Lower leg skin (tissue), 4 donors: ENCODE results near the gene SLC22A23. TPM values are rescaled to one million over a fixed set of nuclear protein-coding genes. Genes with fewer than 3 reads are reported as not detected.

Experiments
- DNase-seq, 2 donors: peaks; one replicate each; pipeline ENCODE4 v3.0.0-alpha.2; 2019; ENCODE audit warnings: low spot score in 2 of 2
- H3K4me3 ChIP-seq: fragments of 200-600 bp; sonication (generic); 2 replicates; pipeline ENCODE4 v1.5.1; 2017; ENCODE audit warnings: mild to moderate bottlenecking, low read depth; ENCODE audit not compliant: poor library complexity, severe bottlenecking
- POLR2A ChIP-seq, 2 donors: fragments of 450-650 bp; IDR thresholded peaks; one replicate each; pipeline ENCODE4 v1.6.1; 2016 to 2017; ENCODE audit warnings: antibody characterized with exemption in 2 of 2, mild to moderate bottlenecking in 1 of 2, moderate library complexity in 1 of 2
- WGBS, 2 donors: methylation state at CpG; one replicate each; pipeline ENCODE4 v1.1.5; 2018; 5-methylcytosine and 5-hydroxymethylcytosine counted together
- intact Hi-C: fragments of 100-400 bp; cut with DNase I; formaldehyde crosslinking; loops from one replicate; pipeline ENCODE4 v1.15.0; 2023; ENCODE audit warnings: low total_unique reads
- total RNA-seq, 4 donors: library from RNA; depleted of rRNA; stranded (reverse); fragments of >200 nt; gene quantifications; one replicate each; pipeline ENCODE4 v1.1.0, GENCODE V29; 2016
- TF ChIP-seq, protein P1 (sequence below), 3 donors: fragments of 450-650 bp; IDR thresholded peaks; one replicate each; pipeline ENCODE4 v1.5.1; 2016; ENCODE audit warnings: antibody characterized with exemption in 3 of 3, mild to moderate bottlenecking in 3 of 3, moderate library complexity in 2 of 3

Gene SLC22A23
- total RNA-seq, 4 donors from 2014 or later, result 29.2 to 50.7 (median 43.2) TPM

DNA sequence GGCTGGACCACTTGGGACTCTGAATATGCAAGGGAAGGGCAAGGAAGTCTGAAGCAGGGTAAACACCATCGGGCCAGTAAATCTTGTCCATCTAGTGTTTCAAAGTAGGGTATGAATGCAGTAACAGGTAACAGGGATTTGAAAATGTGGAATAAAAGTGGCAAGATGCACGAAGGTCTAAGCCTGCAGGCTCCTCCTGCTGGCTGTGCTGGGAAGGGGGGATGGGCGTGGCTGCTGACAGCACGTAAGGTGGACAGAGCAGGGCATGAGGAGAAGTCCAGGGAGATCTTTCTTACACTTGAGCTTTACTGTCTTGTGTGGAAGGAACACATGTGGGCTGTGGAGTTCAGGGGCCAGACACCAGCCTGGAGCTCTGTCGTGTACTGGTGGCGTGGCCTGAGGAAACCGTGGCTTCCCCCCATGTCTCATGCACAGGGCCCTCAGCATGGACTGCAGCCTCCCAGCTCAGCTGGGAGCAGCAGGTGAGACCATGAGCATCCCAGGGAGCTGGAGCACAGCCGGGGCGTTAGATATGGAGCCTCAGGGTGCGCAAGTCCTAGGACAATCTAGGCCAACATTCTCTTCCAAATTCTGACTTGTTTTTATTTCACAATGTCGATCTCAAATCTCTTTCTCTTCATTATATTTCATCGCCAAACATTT lies 84.5 kb downstream of the SLC22A23 start:
- intact Hi-C loops, result no loop called here
- WGBS, 2 donors, result 83 to 88% methylated on average over 12 of the region's 12 CpGs
- no peak for TF ChIP-seq POLR2A (IDR thresholded peaks at IDR 0.05)
- TF ChIP-seq, protein P1, sequence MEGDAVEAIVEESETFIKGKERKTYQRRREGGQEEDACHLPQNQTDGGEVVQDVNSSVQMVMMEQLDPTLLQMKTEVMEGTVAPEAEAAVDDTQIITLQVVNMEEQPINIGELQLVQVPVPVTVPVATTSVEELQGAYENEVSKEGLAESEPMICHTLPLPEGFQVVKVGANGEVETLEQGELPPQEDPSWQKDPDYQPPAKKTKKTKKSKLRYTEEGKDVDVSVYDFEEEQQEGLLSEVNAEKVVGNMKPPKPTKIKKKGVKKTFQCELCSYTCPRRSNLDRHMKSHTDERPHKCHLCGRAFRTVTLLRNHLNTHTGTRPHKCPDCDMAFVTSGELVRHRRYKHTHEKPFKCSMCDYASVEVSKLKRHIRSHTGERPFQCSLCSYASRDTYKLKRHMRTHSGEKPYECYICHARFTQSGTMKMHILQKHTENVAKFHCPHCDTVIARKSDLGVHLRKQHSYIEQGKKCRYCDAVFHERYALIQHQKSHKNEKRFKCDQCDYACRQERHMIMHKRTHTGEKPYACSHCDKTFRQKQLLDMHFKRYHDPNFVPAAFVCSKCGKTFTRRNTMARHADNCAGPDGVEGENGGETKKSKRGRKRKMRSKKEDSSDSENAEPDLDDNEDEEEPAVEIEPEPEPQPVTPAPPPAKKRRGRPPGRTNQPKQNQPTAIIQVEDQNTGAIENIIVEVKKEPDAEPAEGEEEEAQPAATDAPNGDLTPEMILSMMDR (IDR thresholded peaks at IDR 0.05), result no peak
- no peak overlapping the region for H3K4me3 ChIP-seq
- DNase-seq, result no peak

DNA sequence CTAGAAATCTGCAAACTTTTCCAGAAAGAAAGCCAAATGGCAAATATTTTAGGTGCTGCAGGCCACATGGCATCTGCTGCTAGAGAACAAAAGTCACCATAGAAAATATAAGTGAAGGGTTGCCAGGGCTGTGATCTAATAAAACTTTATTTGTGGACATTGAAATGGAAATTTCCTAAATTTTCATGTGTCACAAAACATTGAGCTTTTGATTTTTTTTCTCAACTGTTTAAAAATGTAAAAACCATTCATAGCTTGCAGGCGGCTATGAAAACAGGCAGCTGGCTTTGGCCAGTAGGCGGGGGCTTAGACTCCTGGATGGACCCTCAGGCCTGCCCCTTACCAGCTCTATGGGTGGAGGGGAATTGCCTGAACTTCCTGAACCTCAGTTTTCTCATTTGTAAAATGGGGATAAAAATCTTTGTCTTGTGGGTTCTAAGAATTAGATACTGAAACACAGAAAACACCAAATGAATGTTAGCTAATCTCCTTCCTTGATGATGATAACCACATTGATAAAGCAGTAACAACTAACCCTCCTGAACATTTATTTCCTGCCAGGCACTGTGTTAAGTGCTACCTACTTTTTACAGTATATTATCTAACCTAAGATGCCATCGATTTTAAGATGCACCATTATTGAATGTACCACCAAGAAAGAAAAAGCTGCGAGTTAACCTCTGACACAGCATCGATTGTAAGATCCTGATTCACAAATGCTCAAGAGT lies 85.5 kb downstream of the SLC22A23 start:
- WGBS, 2 donors, result 90 to 94% methylated on average over 5 of the region's 5 CpGs
- DNase-seq, result no peak
- intact Hi-C loops, result no loop called here
- no peak for TF ChIP-seq POLR2A (IDR thresholded peaks at IDR 0.05)
- TF ChIP-seq, protein P1 (IDR thresholded peaks at IDR 0.05), result no peak
- no peak overlapping the region for H3K4me3 ChIP-seq

DNA sequence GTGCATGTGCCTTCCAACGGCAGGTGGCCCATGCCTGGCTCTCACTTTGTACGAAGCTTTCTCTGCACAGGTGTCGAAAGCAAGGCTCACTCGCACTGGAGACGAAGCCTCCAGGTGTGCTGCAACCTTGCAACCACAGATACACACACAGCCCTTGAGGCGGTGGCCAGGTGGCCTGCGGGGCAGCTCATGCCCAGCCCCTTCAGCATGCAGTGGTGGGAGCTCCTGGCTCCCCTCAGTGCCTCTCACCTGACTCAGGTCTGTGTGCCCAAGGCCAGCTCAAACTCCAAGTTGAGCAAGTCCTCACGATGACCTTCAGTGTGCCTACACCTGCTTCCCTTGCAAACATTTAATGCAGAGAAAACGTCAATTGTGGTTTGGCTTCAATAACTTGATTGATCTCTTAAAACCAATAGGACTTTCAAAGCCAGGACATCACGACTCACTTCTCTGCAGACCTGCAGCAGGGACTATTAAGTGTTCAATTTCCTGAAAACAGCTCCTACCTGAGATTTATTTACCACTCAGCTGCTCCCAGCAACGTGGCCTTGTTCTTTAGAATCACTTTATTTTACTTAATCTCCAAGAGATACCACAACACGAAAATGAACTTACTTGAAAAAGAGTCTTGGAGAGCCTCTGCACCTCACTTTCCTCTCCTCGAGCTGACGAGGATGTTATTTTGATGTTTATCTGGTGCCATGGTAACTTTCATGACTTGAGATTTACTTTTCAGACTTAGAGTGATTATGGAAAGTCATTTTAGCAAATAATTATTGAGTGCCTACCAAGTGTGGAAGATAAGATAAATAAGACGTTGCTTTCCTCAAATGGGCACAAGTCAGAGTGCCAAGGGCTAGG lies 86.3 kb downstream of the SLC22A23 start:
- TF ChIP-seq, protein P1 (IDR thresholded peaks at IDR 0.05), result no peak
- no peak for TF ChIP-seq POLR2A (IDR thresholded peaks at IDR 0.05)
- no peak for DNase-seq
- intact Hi-C loops, result no loop called here
- no peak overlapping the region for H3K4me3 ChIP-seq
- WGBS, 2 donors, result 50 to 57% methylated on average over 14 to 15 of the region's 15 CpGs

DNA sequence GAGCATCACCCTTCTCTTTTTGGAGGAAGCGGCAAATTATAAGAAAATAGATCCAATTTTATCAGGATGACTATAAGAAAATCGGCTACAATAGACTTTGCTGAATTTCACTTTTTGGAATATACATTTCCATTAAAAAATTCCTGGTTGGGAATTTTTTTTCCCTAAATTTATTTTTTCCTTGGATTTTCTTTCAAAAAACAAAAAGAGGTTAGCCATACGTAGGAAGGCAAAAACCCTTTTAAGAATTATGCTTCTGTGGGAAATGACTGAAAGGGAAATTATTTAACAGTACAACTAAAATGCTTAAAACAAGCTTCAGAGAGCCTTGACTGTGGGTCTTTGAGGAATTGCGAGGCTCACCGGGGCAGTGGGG lies 86.9 kb downstream of the SLC22A23 start:
- DNase-seq, result no peak
- H3K4me3 ChIP-seq, result no peak overlapping the region
- intact Hi-C loops, result loop anchor here (10.0 kb wide), 1 partner anchor 65 kb away; no protein-coding TSS in a partner anchor
- no peak for TF ChIP-seq POLR2A (IDR thresholded peaks at IDR 0.05)
- TF ChIP-seq, protein P1 (IDR thresholded peaks at IDR 0.05), result no peak
- WGBS, 2 donors, result 93 to 94% methylated on average over 5 of the region's 5 CpGs

DNA sequence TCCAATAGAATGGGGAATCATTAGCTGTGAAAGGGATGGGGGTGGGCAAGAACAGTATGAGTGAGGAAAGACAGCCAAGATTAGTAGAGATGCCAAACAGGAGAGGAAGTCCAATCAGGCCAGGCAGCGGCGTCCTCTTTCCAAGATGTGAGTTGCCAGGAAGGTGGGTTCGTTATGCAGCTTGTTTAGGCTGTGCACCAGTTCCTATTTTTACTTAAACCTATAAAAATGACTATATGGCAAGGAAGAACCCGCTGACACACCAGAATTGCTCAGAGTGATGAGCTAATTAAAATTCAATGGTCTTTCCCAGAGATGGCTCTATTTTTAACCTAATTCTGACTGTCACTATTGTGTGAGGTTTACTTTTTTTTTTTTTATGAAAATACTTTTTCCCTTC lies 88.2 kb downstream of the SLC22A23 start:
- TF ChIP-seq POLR2A (IDR thresholded peaks at IDR 0.05), result no peak
- TF ChIP-seq, protein P1 (IDR thresholded peaks at IDR 0.05), result no peak
- intact Hi-C loops, result loop anchor here (10.0 kb wide), 1 partner anchor 66 kb away; no protein-coding TSS in a partner anchor
- H3K4me3 ChIP-seq, result no peak overlapping the region
- 45 to 66% methylated on average over 4 of the region's 4 CpGs for WGBS, 2 donors
- no peak for DNase-seq
